Epithelial cell of proximal tubule (primary cell): ENCODE results near the gene DOCK10. TPM values are rescaled to one million over a fixed set of nuclear protein-coding genes. Genes with fewer than 3 reads are reported as not detected.

Experiments used
- DNase-seq: peaks from one replicate; pipeline ENCODE4 v3.0.0-alpha.2; 2011; ENCODE audit warnings: low read depth
- H3K4me3 ChIP-seq: 2 replicates; pipeline ENCODE4 v1.5.1; 2011; ENCODE audit warnings: low read depth, mild to moderate bottlenecking, low read length
- CTCF ChIP-seq: conservative IDR thresholded peaks from 2 replicates; pipeline ENCODE4 v1.5.1; 2012; ENCODE audit warnings: low read depth, mild to moderate bottlenecking, low read length
- total RNA-seq: library from RNA; depleted of rRNA; stranded (reverse); fragments of >200 nt; gene quantifications from 2 replicates; pipeline ENCODE4 v1.2.3, GENCODE V29; 2015

DOCK10 gene
- total RNA-seq, 1 donor from 2014 or later = 2.1 TPM

- H3K4me3 ChIP-seq = no peak overlapping the region
- no peak for DNase-seq
- peak; percentile 40 for TF ChIP-seq CTCF
Observed at GRCh38 chr2:224887141-224887540, 155.1 kb downstream of the DOCK10 start.

- DNase-seq = no peak
- H3K4me3 ChIP-seq = no peak overlapping the region
- no peak for TF ChIP-seq CTCF
Observed at GRCh38 chr2:224885836-224886547, 156.3 kb downstream of the DOCK10 start.

GRCh38 chr2:224885291-224885690, 157.0 kb downstream of the DOCK10 start:
- no peak overlapping the region for H3K4me3 ChIP-seq
- DNase-seq = no peak
- no peak for TF ChIP-seq CTCF

- no peak overlapping the region for H3K4me3 ChIP-seq
- peak; percentile 88 for DNase-seq
- no peak for TF ChIP-seq CTCF
Observed at GRCh38 chr2:224884188-224884587, 158.1 kb downstream of the DOCK10 start.

- no peak for DNase-seq
- no peak overlapping the region for H3K4me3 ChIP-seq
- TF ChIP-seq CTCF = no peak
Observed at GRCh38 chr2:224883700-224884099, 158.6 kb downstream of the DOCK10 start.

GRCh38 chr2:224883172-224883516, 159.1 kb downstream of the DOCK10 start:
- H3K4me3 ChIP-seq = peak overlapping the region; percentile 5
- no peak for DNase-seq
- TF ChIP-seq CTCF = no peak
